IPS DF 4.7 (cell line): Measurements from ENCODE around the gene OXT.
"Not testable (repeated sequence)": the region's sequence is repeated elsewhere in the genome, so short reads cannot be mapped to it uniquely, and the experiment has no call there.

Experiments used
- DNase-seq: peaks from one replicate; pipeline ENCODE4 v3.0.0-alpha.2; 2013; ENCODE audit warnings: low spot score; ENCODE audit errors: extremely low read depth

OXT gene

DNA sequence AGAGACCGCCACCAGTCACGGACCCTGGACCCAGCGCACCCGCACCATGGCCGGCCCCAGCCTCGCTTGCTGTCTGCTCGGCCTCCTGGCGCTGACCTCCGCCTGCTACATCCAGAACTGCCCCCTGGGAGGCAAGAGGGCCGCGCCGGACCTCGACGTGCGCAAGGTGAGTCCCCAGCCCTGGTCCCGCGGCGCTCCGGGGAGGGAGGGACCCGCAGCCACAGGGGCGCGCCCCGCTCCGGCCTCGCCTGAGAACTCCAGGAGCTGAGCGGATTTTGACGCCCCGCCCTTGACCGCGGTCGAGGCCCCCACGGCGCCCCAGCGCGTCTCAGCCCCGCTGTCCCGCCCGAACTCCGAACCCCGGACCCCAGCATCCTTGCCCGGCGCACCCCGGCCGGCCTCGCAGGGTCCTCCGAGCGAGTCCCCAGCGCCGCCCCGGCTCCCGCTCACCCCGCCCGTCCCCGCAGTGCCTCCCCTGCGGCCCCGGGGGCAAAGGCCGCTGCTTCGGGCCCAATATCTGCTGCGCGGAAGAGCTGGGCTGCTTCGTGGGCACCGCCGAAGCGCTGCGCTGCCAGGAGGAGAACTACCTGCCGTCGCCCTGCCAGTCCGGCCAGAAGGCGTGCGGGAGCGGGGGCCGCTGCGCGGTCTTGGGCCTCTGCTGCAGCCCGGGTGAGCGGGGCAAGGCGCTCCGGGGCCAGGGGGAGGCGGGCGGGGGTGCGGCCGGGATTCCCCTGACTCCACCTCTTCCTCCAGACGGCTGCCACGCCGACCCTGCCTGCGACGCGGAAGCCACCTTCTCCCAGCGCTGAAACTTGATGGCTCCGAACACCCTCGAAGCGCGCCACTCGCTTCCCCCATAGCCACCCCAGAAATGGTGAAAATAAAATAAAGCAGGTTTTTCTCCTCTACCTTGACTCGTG lies at the start of gene OXT:
Gene OXT (plus strand): TSS at position 11 of the 920 bp plus-strand sequence. CDS start 36 bp downstream, at position 47.
- no peak for DNase-seq

DNA sequence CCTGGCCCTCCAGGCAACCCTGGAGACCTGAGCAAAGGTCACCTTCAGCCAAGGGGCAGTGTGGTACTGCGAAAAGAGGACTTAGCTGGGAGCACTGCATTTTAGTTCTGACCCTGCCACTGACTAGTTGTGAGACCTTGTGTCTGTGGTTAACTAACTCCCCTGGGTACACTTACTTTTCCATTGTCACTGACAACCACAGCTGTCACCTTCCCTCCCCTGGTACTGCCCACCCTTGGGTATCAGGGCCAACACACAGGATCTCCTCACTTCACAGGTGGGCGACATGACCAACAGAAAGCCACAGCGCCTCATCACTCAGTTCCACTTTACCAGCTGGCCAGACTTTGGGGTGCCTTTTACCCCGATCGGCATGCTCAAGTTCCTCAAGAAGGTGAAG lies 49.6 kb upstream of the OXT start:
- no peak for DNase-seq

DNA sequence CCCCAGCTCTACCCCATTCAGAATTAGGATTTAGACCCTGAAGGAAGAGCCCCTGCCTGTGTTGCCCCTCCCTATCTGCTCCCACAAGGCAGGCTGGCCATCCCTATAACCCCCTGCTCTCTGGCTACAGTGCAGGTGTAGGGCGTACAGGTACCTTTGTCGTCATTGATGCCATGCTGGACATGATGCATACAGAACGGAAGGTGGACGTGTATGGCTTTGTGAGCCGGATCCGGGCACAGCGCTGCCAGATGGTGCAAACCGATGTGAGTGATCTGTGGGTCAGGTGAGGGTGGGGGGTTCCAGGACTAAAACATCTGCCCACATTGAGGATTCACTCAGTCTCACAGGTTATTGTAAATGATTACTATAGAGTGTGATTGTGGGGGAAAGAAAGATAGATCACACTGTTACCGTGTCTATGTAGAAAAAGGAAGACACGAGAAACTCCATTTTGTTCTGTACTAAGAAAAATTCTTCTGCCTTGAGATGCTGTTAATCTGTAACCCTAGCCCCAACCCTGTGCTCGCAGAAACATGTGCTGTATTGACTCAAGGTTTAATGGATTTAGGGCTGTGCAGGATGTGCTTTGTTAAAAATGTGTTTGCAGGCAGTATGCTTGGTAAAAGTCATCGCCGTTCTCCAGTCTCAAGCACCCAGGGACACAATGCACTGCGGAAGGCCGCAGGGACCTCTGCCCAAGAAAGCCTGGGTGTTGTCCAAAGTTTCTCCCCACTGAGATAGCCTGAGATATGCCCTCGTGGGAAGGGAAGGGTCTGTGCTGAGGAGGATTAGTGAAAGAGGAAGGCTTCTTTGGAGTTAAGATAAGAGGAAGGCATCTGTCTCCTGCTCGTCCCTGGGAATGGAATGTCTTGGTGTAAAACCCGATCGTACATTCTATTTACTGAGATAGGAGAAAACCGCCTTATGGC lies 48.6 kb upstream of the OXT start:
- not testable (repeated sequence) for DNase-seq

DNA sequence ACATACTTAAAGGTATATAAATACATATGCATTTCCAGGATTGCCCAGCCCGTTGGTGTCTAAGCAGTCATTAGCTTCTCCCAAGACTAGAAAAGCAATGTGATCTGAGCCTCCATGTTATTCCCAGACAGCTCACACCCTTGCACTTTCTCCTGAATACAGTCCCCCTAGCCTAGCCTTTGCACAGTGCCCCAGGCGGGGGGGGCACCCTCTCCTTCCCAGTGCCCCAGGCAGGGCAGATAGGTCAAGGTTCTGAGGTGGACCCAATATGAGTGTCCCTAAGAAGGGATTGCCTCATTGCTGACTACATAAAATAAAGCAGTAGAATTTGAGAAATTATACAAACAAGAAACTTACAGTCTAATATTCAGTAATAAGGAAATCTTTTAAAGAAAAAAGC lies 43.4 kb upstream of the OXT start:
- DNase-seq, result no peak

DNA sequence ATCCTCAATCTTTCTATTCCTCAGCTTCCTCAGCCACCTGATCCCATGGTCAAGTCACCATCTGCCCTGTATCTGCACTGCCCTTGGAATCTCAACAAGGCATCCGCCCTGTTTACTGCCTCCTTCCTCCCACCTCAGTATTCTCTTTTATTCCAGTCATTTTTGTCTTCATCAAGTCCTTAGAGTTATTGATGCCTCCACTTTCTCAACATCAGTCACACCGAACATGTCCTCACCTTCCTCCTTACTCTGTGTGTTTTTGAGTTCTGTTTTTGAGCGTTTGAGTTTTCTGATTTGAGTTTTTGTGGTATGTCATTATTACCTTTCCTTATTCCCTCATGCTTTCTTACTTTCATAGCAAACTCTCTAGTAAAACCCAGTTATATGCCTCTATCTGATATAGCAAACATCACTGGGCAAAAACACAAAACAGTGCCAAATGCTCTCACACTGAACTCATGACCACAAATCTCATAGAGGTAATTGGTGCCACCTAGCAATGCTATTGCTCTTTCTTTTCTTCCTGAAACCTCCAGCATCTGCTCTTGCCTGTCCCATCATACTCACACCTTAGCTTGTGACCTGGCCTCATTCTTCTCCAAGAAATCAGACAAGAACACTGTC lies 39.8 kb upstream of the OXT start:
- DNase-seq, result no peak

DNA sequence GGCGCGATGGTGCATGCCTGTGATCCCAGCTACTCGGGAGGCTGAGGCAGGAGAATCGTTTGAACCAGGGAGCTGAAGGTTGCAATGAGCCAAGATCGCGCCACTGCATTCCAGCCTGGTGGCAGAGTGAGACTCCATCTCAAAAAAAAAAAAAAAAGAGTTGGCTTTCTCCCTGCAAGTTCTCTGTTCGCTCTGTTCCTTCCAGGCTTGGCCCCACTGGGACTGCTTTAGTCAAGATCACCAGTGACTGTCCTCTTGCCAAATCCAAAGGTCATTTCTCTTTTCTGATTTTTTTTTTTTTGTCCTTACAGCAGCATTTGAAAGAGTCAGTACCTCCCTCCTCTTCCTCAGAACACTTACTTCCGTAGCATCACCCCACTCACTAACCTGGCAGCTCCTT lies 38.8 kb upstream of the OXT start:
- DNase-seq, result no peak

DNA sequence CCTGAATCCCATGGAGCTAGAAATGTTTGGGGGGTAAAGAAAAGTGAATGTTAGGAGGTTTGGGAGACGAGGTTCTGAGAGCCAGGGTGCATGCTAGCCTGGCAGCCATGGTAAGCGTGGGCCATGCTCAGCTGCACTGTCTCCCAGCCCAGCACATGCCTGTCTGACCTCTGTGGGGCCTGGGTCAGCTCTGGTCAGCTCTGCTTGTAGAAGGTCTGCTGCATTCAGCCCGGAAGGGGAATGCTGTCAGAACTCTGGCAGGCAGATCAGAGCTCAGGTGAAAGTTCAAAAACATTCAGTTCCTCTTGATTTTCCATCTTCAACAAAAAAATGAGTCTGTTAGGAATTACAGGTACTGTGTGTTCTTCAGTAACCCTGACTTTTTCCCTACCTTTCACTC lies 33.8 kb upstream of the OXT start:
- DNase-seq, result no peak

DNA sequence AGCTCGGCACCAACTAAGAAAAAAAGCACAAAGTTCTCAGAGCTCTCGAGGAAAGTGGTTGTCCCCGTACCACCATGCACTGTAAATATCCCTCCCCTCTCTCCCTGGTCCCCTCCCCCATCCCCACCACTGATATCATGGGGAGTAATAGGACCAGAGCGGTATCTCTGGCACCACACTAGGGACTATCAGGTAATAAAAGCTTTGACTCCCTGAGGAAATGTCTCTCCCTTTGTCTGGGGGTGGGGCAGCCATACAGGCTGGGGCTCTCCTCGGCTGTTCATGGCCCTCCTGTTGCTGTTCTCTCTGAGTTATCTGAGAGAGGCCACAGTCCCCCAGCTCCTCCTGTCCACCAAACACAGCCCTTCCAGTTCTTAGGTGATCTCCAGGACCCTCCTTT lies 33.0 kb upstream of the OXT start:
- no peak for DNase-seq

DNA sequence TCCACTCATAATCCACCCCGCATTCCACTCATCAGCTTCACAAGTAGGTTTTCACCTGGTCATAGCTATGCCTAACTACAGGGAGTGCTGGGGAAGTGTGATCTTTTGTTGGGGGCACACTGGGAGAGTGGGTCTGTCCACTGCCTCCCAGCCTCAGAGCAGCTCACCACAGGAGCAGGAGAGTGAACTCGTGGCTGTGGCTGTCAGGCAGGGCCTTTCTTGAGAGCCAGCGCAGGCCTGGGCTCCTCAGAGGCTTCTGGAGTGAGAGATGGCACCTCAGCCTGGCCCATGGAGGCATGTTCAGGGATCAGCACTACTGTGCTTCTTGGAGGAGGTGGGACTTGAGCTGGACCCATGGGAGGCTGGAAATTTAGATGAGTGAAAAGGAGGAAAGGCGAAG lies 32.0 kb upstream of the OXT start:
- no peak for DNase-seq

DNA sequence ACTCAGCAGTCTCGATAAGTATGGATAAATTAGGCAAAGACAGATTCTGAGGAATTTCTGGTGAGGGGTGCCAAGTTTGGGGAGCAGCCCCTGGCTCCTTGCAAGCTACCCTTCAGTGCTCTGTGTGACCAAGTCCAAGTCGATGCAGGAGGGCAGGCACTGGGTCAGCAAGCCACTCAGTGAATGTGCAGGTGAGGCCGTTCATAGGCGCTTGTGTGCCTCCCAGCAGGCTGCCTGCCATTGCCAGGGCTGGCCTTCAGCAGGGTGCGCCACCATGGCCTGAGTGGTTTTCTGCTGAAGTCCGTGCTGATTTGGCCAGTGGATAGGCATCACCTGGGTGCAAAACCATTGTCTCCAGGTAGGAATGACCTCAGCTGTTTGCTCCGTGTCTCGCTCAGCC lies 31.3 kb upstream of the OXT start:
- DNase-seq, result no peak

DNA sequence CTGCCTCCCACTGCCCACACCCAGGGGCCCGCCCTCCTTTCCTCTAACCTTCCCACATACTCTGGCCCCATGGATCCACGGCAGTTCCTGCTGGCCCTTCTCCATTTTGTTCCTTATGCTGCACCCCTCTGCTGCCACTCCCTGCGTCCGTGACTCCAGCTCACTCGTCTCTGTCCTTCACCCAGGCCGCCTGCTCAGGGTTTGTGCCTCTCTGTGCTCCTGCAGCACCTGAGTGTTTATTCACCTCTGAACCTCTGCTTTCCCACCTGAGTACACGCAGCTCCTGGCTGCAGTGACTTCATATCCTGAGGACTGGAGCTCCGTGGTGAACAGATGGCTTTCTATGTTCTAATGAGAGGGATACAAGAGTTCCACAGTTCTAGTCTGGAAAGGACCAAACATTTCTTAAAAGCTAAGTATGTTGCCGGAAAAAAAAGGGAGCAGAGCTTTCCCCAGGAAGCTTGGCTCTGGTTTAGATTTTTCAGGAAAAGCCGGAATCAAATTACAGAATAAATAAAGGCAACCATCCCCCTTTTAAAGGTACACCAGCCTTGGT lies 29.5 kb upstream of the OXT start:
- DNase-seq, result no peak

DNA sequence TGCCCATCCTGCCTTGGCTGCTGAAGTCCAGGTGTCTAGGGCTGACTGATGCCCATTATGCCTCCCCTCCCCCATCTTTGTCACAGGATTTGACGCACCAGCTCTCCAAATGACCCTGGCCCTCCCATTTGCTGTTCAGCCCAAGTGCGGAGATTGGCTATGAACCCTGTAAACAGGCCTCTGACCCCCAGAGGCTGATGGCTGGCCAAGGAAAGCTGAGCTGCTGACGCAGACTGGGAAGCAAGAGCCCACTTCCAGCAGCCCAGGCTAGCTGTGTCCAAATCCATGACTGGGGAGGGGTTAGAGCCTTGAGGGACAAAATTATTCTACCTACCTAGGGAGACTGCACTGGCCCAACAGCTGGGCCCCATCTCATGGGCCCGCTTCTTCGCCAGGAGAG lies 28.8 kb upstream of the OXT start:
- no peak for DNase-seq

DNA sequence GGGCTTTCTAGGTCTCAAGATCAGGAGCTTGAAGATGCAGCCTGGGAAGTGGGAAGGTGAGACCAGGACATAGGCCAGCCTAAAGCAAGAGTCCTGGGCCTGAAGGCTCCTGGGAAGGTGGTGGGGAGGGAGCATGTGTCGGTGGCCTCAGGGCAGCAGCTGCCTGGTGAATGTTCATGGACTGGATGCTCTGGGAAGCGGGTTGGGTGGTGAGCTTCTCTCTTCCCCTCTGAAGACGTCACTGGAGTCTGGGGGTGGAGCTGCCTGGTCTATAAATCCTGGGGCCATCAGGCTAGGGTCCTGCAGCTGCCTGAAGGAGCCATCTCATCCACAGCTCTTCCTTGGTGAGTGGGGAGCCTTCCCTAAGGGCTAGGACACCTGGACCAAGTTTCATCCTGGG lies 28.1 kb upstream of the OXT start, which contains the start of gene GNRH2:
Gene GNRH2 (plus strand): TSS at position 301 of the 400 bp plus-strand sequence. CDS start 793 bp downstream, outside the sequence.
- DNase-seq, result no peak

DNA sequence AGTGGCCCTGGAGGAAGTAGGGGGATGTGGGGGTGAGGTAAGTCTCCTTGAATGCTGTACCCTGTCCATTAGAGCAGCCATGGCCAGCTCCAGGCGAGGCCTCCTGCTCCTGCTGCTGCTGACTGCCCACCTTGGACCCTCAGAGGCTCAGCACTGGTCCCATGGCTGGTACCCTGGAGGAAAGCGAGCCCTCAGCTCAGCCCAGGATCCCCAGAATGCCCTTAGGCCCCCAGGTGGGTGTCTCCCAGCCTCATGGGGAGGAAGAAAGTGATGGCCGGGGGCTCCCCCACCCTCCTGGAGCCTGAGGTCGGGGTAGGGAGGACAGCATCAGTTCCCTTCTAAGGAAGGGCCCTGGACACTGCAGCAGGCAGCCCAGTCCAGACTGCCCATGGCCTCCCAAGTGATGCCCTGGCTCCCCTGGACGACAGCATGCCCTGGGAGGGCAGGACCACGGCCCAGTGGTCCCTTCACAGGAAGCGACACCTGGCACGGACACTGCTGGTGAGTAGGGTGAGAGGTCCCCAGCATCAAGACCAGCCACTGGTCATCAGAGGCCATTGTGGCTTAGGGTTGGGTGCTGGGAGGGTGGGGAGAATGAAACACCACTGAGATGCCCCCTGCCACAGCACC lies 27.0 kb upstream of the OXT start:
- no peak for DNase-seq

DNA sequence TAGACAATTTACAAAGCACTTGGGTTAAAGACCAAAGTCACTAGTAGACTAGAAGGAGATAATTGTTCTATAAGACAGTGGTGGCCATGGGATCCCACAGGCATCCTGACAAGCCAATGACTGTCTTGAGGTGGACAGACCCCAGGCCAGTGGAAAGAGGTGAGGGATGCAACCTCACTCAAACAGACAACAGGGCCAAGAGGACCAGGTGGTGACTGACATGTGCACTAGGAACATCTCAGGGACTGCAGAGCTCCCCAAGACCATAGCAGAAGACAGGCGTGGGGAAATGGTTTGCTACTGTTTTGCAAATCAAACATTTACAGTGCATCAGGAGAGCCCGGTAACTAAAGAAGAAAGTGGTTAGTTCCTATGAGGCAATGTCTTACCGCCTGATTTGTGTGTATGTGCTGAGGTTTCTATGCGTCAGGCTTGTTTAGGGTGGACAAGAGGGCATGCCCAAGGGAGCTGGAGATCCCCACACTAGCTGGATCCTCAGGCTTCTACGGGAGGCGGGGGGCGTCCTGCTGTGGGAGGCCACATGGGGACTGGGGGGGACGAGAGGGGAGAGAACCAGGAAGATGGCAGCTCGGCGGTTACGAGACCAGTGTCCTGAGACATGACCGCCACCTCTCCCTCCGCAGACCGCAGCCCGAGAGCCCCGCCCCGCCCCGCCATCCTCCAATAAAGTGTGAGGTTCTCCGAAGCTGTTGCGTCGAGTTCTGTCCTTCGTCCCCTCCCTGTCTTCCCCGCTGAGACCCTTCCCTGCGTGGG lies 26.2 kb upstream of the OXT start:
- DNase-seq, result no peak

DNA sequence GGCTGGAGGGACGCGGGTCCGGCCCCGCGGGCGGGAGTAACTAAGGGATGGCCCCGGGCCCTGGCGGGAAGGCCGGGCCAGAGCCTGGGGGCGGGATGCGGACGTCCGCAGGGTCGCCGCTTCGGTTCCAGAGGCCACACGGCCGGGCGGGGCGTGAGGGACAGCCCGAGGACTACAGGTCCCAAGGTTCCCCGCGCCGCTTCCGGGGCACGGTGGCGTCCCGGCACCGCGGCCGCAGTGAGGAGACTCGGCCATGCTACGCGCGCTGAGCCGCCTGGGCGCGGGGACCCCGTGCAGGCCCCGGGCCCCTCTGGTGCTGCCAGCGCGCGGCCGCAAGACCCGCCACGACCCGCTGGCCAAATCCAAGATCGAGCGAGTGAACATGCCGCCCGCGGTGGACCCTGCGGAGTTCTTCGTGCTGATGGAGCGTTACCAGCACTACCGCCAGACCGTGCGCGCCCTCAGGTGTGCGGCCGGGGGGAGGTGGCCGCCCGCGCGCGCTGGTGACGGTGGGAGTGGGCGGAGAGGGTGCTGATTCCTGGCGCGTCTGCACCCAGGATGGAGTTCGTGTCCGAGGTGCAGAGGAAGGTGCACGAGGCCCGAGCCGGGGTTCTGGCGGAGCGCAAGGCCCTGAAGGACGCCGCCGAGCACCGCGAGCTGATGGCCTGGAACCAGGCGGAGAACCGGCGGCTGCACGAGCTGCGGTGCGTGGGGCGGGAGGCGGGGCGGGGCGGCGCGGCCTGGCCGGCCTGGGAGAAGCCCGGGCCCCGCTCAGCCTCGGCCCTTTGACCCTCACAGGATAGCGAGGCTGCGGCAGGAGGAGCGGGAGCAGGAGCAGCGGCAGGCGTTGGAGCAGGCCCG lies 25.4 kb upstream of the OXT start, which contains the start of gene MRPS26:
Gene MRPS26 (plus strand): TSS at position 237 of the 861 bp plus-strand sequence. CDS start 17 bp downstream, at position 254.
- no peak for DNase-seq

DNA sequence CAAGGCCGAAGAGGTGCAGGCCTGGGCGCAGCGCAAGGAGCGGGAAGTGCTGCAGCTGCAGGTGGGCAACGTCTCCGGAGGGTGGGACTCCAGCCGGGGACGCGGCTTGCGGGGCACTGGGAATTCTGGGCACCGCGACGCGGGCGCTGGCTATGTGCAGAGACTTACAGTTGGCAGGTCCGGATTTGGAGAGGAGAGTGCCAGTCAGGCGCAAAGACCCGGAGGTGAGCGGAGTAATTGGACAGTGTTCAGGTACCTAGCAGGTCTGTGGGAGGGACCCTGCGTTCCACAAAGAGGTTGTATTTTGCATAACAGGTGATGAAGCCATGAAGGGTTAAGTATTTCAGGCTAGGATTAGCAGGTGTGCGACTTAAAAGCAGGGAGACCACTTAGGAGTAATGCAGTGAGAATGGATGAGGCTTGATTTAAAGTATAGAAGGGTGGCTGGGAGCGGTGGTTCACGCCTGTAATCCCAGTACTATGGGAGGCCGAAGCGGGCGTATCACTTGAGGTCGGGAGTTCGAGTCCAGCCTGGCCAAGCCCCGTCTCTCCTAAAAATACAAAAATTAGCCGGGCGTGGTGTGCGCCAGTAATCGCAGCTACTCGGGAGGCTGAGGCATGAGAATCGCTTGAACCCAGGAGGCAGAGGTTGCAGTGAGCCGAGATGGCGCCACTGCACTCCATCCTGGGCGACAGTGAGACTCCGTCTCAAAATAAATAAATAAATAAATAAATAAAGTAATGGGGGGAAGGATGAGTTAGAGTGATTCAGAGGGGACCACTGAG lies 24.6 kb upstream of the OXT start:
- DNase-seq, result no peak
